OCI-LY1 (cell line): Measurements from ENCODE around the gene RPL36AL.

Experiments used
- EZH2 ChIP-seq: fragments of 200-600 bp; sonication (generic), shearing (Covaris generic); IDR thresholded peaks from 2 replicates; pipeline ENCODE4 v1.8.0; 2017; ENCODE audit warnings: borderline replicate concordance, mixed run types, mild to moderate bottlenecking, antibody characterized with exemption, low read length, moderate library complexity, mixed read lengths
- TF ChIP-seq, protein P1 (sequence below): fragments of 200-600 bp; sonication (generic), shearing (Covaris generic); IDR thresholded peaks from 2 replicates; pipeline ENCODE4 v1.5.1; 2017; ENCODE audit warnings: mild to moderate bottlenecking, antibody characterized with exemption, low read length, moderate library complexity, mixed read lengths

DNA sequence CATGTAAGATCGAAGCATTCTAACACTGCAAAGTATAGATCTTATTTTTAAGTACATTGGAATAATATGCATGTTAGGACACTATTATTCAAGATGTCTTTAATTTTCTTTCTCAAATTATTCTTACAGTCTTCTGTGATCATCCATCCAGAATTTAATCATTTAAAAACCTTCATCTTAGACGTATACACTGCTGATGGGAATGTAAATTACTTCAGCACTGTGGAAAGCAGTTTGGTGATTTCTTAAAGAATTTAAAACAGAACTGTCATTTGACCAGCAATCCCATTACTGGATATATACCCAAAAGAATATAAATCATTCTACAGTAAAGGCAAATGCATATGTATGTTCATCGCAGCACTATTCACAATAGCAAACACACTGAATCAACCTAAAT is 31.0 kb downstream of the RPL36AL start:
- TF ChIP-seq, protein P1, sequence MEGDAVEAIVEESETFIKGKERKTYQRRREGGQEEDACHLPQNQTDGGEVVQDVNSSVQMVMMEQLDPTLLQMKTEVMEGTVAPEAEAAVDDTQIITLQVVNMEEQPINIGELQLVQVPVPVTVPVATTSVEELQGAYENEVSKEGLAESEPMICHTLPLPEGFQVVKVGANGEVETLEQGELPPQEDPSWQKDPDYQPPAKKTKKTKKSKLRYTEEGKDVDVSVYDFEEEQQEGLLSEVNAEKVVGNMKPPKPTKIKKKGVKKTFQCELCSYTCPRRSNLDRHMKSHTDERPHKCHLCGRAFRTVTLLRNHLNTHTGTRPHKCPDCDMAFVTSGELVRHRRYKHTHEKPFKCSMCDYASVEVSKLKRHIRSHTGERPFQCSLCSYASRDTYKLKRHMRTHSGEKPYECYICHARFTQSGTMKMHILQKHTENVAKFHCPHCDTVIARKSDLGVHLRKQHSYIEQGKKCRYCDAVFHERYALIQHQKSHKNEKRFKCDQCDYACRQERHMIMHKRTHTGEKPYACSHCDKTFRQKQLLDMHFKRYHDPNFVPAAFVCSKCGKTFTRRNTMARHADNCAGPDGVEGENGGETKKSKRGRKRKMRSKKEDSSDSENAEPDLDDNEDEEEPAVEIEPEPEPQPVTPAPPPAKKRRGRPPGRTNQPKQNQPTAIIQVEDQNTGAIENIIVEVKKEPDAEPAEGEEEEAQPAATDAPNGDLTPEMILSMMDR, result no peak
- no peak for TF ChIP-seq EZH2
